Measurements from ENCODE around the gene LRRC37A3.
"Not testable (repeated sequence)": the region's sequence is repeated elsewhere in the genome, so short reads cannot be mapped to it uniquely, and the experiment has no call there.

The LRRC37A3 gene

DNA sequence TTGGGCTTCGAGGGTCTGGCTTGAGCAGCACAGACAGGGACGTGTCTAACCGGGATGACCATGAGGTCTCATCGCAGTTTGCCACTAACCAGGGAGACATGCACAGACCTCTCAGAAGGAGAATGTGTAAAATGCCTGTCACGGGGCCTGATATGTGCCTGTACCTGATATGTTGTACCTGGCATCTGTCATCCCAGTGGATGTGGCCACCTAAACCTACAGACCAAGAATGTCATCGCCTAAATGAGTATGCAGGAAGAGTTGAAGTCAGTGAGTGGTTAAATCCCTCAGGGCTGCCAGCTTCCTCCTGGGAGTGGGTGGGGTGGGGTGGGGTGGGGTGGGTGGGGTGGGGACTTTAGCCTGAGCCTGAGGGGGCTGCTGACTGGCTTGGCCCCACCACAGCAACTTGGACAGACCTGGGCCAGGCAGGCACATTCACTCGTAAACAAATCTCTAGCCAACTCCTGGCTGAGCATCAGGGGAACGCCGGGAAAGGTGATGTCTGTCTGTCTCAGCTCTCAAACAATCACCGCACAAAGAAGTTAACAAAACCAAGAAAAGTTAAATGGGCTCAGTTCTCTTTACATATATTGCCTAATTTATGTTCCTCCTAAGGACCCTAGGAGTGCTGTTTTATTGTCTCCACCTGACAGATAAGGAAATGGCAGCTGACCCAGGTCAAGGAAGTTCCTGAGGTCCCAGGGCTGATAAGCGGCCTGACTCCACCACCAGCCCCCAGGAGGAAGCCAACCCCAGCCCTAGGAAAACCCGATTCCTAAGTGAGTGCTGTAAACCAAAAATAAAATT lies 89.3 kb downstream of the LRRC37A3 start:
- not testable (repeated sequence) for DNase-seq

GRCh38 chr17:64829068-64829467 lies 90.2 kb downstream of the LRRC37A3 start:
- not testable (repeated sequence) for DNase-seq

- not testable (repeated sequence) for DNase-seq
Observed at GRCh38 chr17:64818904-64819303, 100.4 kb downstream of the LRRC37A3 start.

DNA sequence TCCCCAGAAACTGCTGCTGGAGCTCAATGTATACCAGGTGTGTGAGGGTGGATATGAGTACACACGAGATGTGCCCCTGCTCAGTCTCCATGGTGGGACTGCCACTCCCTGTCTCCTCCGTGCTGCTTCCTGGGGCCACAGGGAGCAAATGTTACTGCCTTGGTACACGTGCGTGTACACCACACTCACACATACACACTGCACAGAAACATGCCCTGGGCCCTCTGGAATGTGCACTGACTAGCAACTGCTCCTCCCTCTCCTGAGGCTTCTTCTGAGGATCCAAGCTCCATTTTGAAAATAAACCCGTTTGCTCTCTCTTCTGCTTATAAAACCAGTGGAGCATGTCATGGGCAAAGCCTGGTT lies 103.5 kb downstream of the LRRC37A3 start:
- not testable (repeated sequence) for DNase-seq

DNA sequence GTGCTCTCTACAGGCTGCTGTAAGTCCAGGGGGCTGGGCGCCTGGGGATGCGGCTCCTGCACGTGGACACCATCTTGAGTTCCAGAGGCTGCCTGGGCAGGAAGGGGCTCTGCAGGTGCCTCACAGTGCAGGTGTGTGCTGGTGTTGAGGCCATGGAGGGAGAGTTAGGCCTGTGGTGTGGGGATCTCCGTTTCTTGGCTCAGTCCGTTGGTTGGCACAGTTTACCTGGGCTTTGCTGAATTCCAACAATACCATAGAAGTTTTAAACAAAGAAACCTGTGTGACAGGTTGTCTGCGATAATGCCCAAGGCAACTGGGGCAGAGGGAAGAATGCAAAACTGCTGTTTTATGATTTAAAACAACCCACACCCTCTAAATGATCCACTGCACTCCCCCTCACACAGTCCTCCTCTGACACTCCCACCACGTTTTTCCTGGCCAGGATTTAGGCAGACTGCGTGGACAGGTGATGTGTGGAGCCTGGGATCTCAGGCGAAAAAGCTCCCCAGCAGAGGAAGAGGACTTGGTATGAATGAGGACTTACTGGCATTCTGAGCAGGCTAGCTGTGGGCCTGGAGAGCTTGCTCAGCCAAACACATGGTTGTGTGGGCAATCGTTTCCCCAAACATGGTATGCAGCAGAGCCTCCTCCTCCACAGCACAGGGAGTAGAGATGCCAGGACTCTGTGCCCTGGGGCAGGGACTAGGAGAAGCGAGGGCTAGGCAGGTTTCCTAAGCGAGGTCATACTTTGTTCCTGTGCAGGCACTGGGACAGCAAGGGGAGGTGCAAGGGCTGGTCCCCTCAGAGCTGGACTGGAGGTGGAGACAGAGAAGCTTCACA lies 104.1 kb downstream of the LRRC37A3 start:
- DNase-seq: not testable (repeated sequence)

DNA sequence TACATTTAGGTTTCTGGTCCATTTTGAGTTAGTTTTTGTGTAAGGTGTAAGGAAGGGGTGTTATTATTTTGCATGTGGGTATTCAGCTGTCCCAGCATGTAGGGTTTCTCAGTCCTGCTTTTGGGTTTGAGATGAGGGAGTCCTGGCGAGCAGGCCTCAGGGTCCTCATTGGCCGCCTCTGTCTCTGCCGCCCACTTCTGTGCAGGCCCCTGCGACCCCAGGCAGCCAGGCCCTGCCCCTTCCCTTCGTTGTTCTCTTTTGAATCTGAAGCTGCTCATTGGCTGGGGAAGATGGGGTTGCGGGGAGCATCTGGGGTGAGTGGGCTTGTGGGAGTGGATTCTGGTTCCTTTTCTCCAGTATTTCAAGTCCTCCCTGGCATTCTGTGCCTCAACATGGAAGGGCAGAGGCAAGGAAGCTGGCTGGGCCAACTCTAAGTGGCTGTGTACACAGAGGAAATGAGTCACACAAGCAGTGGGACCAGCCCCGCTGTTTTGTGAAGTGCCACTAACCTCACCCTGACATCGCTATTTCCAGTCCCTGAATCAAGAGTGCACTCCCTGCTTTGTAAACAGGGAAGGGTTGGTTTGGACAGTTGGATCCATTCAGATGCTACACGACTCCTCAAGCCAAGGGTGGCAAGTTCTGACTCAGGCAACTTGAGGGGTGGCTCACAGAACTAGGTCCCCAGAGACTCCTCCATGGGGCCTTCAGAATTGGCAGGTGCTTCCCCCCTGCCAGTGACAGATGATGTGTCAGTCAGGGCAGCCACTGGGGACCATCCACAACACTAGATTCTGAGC lies 110.9 kb downstream of the LRRC37A3 start:
- DNase-seq: not testable (repeated sequence)
